Prostate gland (tissue), 2 donors: ENCODE measurements around the gene ITIH1.

Experiments
- CTCF ChIP-seq, 4 experiments: fragments of 200-600 bp in 2 of 4; fragments of 450-650 bp in 2 of 4; sonication (generic) in 2 of 4; IDR thresholded peaks; 1 replicate in 3 of 4; 2 replicates in 1 of 4; pipeline ENCODE4 v1.5.1; 2016 to 2019; ENCODE audit warnings: antibody characterized with exemption in 4 of 4, mild to moderate bottlenecking in 2 of 4, moderate library complexity in 2 of 4
- POLR2A ChIP-seq: fragments of 450-650 bp; IDR thresholded peaks from one replicate; pipeline ENCODE4 v1.6.1; 2016; ENCODE audit warnings: antibody characterized with exemption, mild to moderate bottlenecking
- POLR2AphosphoS5 ChIP-seq: sonication (generic); formaldehyde crosslinking; IDR thresholded peaks from one replicate; pipeline ENCODE4 v1.6.1; 2017; ENCODE audit warnings: antibody characterized with exemption

DNA sequence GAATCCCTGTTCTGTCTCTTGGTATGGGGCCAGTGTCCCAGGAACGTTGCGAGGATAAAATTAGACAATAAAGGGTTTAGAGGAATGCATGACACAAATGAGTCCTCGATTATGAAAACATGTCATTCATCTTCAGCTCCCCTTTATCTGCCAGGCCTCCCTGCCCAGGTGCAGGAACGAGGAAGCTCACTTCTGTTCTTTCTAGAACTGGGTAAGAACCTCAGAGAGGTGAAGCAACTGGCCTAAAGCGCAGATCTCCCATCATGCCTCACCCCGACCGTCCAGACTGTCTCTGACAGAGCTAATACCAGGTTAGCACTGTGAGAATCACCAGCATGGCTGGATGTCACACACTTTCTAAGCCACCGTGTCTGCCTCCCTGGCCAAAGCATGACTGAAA is 1.5 kb upstream of the ITIH1 start:
- TF ChIP-seq CTCF (IDR thresholded peaks at IDR 0.05) (no peak), POLR2A (no peak), POLR2AphosphoS5 (no peak)
